SK-N-MC (cell line): Measurements from ENCODE around the gene HIRA.

Experiments used
- EZH2 ChIP-seq: fragments of 200-600 bp; sonication (generic); IDR thresholded peaks from one replicate; pipeline ENCODE4 v1.6.1; 2017; ENCODE audit warnings: antibody characterized with exemption
- POLR2AphosphoS5 ChIP-seq: IDR thresholded peaks from 2 replicates; pipeline ENCODE4 v1.6.1; 2012; ENCODE audit warnings: mild to moderate bottlenecking, low read depth, low read length, borderline replicate concordance

- TF ChIP-seq EZH2 = no peak
- TF ChIP-seq POLR2AphosphoS5 = peak; percentile 98
Measured at GRCh38 chr22:19432133-19432851, 759 bp upstream of the HIRA start, which contains the start of gene MRPL40.
